H1 (cell line): Measurements from ENCODE around the gene NET1. TPM values are rescaled to one million over a fixed set of nuclear protein-coding genes. Genes with fewer than 3 reads are reported as not detected.

Source experiments
- CTCF ChIA-PET: fragments of 300-600 bp; sonication (Branson Sonifier 250); formaldehyde crosslinking; loops from one replicate; lab custom pipeline; 2021; ENCODE audit not compliant: partially characterized antibody; lab: Charles Lee
- POLR2A ChIA-PET: fragments of 300-600 bp; sonication (Branson Sonifier 250); formaldehyde crosslinking; loops from one replicate; lab custom pipeline; 2021; ENCODE audit warnings: inconsistent platforms; ENCODE audit not compliant: partially characterized antibody; lab: Charles Lee
- DNase-seq, 2 experiments: peaks; one replicate each; pipeline versions ENCODE4 v3.0.0 to v3.0.0-alpha.2; 2010 to 2022; ENCODE audit warnings: low spot score in 2 of 2, low read depth in 1 of 2, mixed read lengths in 1 of 2
- FAIRE-seq: peaks from 2 replicates; lab custom pipeline; 2011; peaks lifted over from hg19 to GRCh38; lab: Jason Lieb, UNC
- H2AFZ ChIP-seq: 2 replicates; pipeline ENCODE4 v1.8.1; 2012; ENCODE audit warnings: low read length, inconsistent platforms
- H2AK5ac ChIP-seq: 2 replicates; pipeline ENCODE4 v1.6.1; 2013; ENCODE audit warnings: low read depth, low read length
- H2BK120ac ChIP-seq: replicated peaks from 2 replicates; pipeline ENCODE3; 2013; ENCODE audit warnings: low read depth, low read length, inconsistent platforms
- H2BK12ac ChIP-seq: 2 replicates; pipeline ENCODE4 v1.6.1; 2013; ENCODE audit warnings: low read depth, low read length
- H2BK15ac ChIP-seq: 2 replicates; pipeline ENCODE4 v1.6.1; 2013; ENCODE audit warnings: low read length
- H2BK20ac ChIP-seq: 2 replicates; pipeline ENCODE4 v1.6.1; 2013; ENCODE audit warnings: low read length
- H2BK5ac ChIP-seq: 2 replicates; pipeline ENCODE4 v1.6.1; 2013; ENCODE audit warnings: low read depth, low read length
- H3K14ac ChIP-seq: 2 replicates; pipeline ENCODE4 v1.6.1; 2013; ENCODE audit warnings: inconsistent platforms; ENCODE audit not compliant: insufficient read length
- H3K18ac ChIP-seq: 2 replicates; pipeline ENCODE4 v1.6.1; 2013; ENCODE audit warnings: low read length; ENCODE audit errors: extremely low read depth
- H3K23ac ChIP-seq: 2 replicates; pipeline ENCODE4 v1.6.1; 2013; ENCODE audit warnings: inconsistent platforms; ENCODE audit not compliant: insufficient read length
- H3K23me2 ChIP-seq: 2 replicates; pipeline ENCODE4 v1.6.1; 2013; ENCODE audit warnings: low read depth, low read length
- H3K27ac ChIP-seq: 2 replicates; pipeline ENCODE4 v1.6.1; 2011; ENCODE audit warnings: low read depth, low read length, inconsistent platforms
- H3K27me3 ChIP-seq, 4 experiments: replicated peaks in 1 of 4; 1 replicate in 1 of 4; 2 replicates in 3 of 4; pipeline versions ENCODE4 v1.6.1 to v1.8.1; 2011 to 2013; ENCODE audit warnings: low read length in 3 of 4, mild to moderate bottlenecking in 3 of 4, inconsistent platforms in 2 of 4, mixed read lengths in 2 of 4, moderate library complexity in 1 of 4; ENCODE audit not compliant: control insufficient read depth in 3 of 4, insufficient read depth in 3 of 4; ENCODE audit errors: extremely low read depth in 1 of 4
- H3K36me3 ChIP-seq, 4 experiments: 2 replicates each; pipeline versions ENCODE4 v1.6.1 to v1.8.1; 2011 to 2013; ENCODE audit warnings: mild to moderate bottlenecking in 4 of 4, low read length in 3 of 4, moderate library complexity in 2 of 4, control low read depth in 1 of 4, inconsistent platforms in 1 of 4; ENCODE audit not compliant: insufficient read depth in 4 of 4, control insufficient read depth in 2 of 4
- H3K4ac ChIP-seq: replicated peaks from 2 replicates; pipeline ENCODE3; 2013; ENCODE audit warnings: low read length, low read depth, mixed read lengths, inconsistent platforms; ENCODE audit not compliant: insufficient read length
- H3K4me1 ChIP-seq, 4 experiments: replicated peaks in 1 of 4; 1 replicate in 1 of 4; 2 replicates in 3 of 4; pipeline versions ENCODE4 v1.6.1 to v1.8.1; 2011 to 2013; ENCODE audit warnings: low read length in 3 of 4, inconsistent platforms in 2 of 4, mixed read lengths in 1 of 4; ENCODE audit not compliant: insufficient read depth in 4 of 4, control insufficient read depth in 3 of 4
- H3K4me2 ChIP-seq, 2 experiments: 2 replicates each; pipeline versions ENCODE4 v1.6.1 to v1.8.1; 2011 to 2013; ENCODE audit warnings: low read depth in 2 of 2, low read length in 2 of 2, control low read depth in 1 of 2, inconsistent platforms in 1 of 2, mild to moderate bottlenecking in 1 of 2; ENCODE audit not compliant: insufficient read depth in 1 of 2
- H3K4me3 ChIP-seq, 4 experiments: fragments of 200-600, 300-600 bp in 1 of 4; sonication (generic), shearing (Covaris generic), sonication (Bioruptor Twin) in 1 of 4; 2 replicates each; pipeline versions ENCODE4 v1.5.1 to v1.8.1; 2011 to 2016; ENCODE audit warnings: low read length in 4 of 4, low read depth in 3 of 4, control low read depth in 2 of 4, inconsistent platforms in 2 of 4, mild to moderate bottlenecking in 2 of 4, mixed read lengths in 1 of 4, moderate library complexity in 1 of 4; ENCODE audit not compliant: insufficient read depth in 2 of 4; ENCODE audit errors: extremely low read depth in 1 of 4
- H3K56ac ChIP-seq: replicated peaks from 2 replicates; pipeline ENCODE3; 2013; ENCODE audit warnings: low read depth, mild to moderate bottlenecking, mixed read lengths, low read length, inconsistent platforms; ENCODE audit not compliant: insufficient read length
- H3K79me1 ChIP-seq: 2 replicates; pipeline ENCODE4 v1.6.1; 2013; ENCODE audit warnings: low read depth, low read length, control low read depth
- H3K79me2 ChIP-seq, 2 experiments: 2 replicates each; pipeline versions ENCODE4 v1.6.1 to v1.8.1; 2012 to 2013; ENCODE audit warnings: low read length in 2 of 2, mild to moderate bottlenecking in 2 of 2, inconsistent platforms in 1 of 2; ENCODE audit not compliant: insufficient read depth in 2 of 2, control insufficient read depth in 1 of 2
- H3K9ac ChIP-seq, 4 experiments: replicated peaks in 1 of 4; 1 replicate in 1 of 4; 2 replicates in 3 of 4; pipeline versions ENCODE4 v1.6.1 to v1.8.1; 2011 to 2013; ENCODE audit warnings: low read depth in 3 of 4, low read length in 3 of 4, control low read depth in 2 of 4, mild to moderate bottlenecking in 2 of 4, moderate library complexity in 2 of 4, inconsistent platforms in 1 of 4; ENCODE audit errors: extremely low read depth in 1 of 4
- H3K9me3 ChIP-seq, 2 experiments: 2 replicates each; pipeline versions ENCODE4 v1.6.1 to v1.8.1; 2012 to 2013; ENCODE audit warnings: mild to moderate bottlenecking in 2 of 2, moderate library complexity in 2 of 2, control low read depth in 1 of 2, inconsistent platforms in 1 of 2, low read depth in 1 of 2, low read length in 1 of 2, mixed read lengths in 1 of 2; ENCODE audit not compliant: insufficient read depth in 2 of 2
- H4K20me1 ChIP-seq, 2 experiments: replicated peaks in 1 of 2; 2 replicates each; pipeline versions ENCODE3 to v1.8.1; 2011 to 2013; ENCODE audit warnings: inconsistent platforms in 2 of 2, low read length in 2 of 2, mild to moderate bottlenecking in 1 of 2; ENCODE audit not compliant: insufficient read depth in 2 of 2, control insufficient read depth in 1 of 2
- H4K5ac ChIP-seq: 2 replicates; pipeline ENCODE4 v1.6.1; 2013; ENCODE audit warnings: low read length, low read depth, mixed read lengths, inconsistent platforms; ENCODE audit not compliant: insufficient read length
- H4K8ac ChIP-seq: 2 replicates; pipeline ENCODE4 v1.8.0; 2013; ENCODE audit warnings: mild to moderate bottlenecking, moderate library complexity, low read length, inconsistent platforms; ENCODE audit not compliant: insufficient read depth; ENCODE audit errors: extremely low read depth
- H4K91ac ChIP-seq: replicated peaks from 2 replicates; pipeline ENCODE3; 2013; ENCODE audit warnings: low read length, mixed read lengths, inconsistent platforms; ENCODE audit not compliant: insufficient read length
- BCL11A ChIP-seq, 2 experiments: IDR thresholded peaks; one replicate each; pipeline ENCODE4 v1.6.1; 2011; ENCODE audit warnings: low read depth in 2 of 2, low read length in 2 of 2, mild to moderate bottlenecking in 2 of 2
- CEBPB ChIP-seq: IDR thresholded peaks from 2 replicates; pipeline ENCODE4 v1.6.1; 2012; ENCODE audit warnings: low read depth, low read length
- HDAC2 ChIP-seq, 2 experiments: fragments of 300-600 bp in 1 of 2; sonication (generic) in 1 of 2; IDR thresholded peaks; 2 replicates each; pipeline ENCODE4 v1.6.1; 2011 to 2012; ENCODE audit warnings: low read depth in 2 of 2, low read length in 2 of 2, mild to moderate bottlenecking in 2 of 2, moderate library complexity in 2 of 2, borderline replicate concordance in 1 of 2, inconsistent platforms in 1 of 2
- WGBS, 2 experiments: shearing (Covaris generic) in 1 of 2; methylation state at CpG; one replicate each; pipeline versions ENCODE4 v1.1.6 to v1.1.7; 2013 to 2015; ENCODE audit warnings: low lambda C conversion rate in 2 of 2, mixed read lengths in 2 of 2, inconsistent platforms in 1 of 2, low coverage in 1 of 2, missing lambda C conversion rate in 1 of 2; ENCODE audit not compliant: insufficient replicate concordance in 2 of 2, insufficient coverage in 1 of 2, insufficient read length in 1 of 2; ENCODE audit errors: extremely low coverage in 1 of 2, missing lambda C conversion rate in 1 of 2; 5-methylcytosine and 5-hydroxymethylcytosine counted together
- polyA plus RNA-seq, 7 experiments: library from polyadenylated mRNA; depleted of rRNA in 3 of 7; stranded (reverse) in 5 of 7; unstranded in 2 of 7; fragments of >200 nt in 5 of 7; fragments of 200-250 nt in 2 of 7; gene quantifications; 1 replicate in 5 of 7; 2 replicates in 1 of 7; 4 replicates in 1 of 7; pipeline versions ENCODE4 v1.2.1 to v1.2.3, GENCODE V29; 2011 to 2013; ENCODE audit warnings: missing spikeins in 2 of 7, mixed read lengths in 2 of 7
- total RNA-seq: library from RNA; stranded (reverse); fragmentation: NEBNext Ultra II Directional; extraction: Animal tissue kit (Norgen Biotek cat#: 25700); gene quantifications from 2 replicates; pipeline ENCODE4 v1.2.1, GENCODE V29; 2021

The NET1 gene
- total and polyA plus RNA-seq, 2 of the 8 experiments (the other 6 are each of a cell fraction or from before 2014, with no cell fraction given), result 21.5 to 117 TPM

DNA sequence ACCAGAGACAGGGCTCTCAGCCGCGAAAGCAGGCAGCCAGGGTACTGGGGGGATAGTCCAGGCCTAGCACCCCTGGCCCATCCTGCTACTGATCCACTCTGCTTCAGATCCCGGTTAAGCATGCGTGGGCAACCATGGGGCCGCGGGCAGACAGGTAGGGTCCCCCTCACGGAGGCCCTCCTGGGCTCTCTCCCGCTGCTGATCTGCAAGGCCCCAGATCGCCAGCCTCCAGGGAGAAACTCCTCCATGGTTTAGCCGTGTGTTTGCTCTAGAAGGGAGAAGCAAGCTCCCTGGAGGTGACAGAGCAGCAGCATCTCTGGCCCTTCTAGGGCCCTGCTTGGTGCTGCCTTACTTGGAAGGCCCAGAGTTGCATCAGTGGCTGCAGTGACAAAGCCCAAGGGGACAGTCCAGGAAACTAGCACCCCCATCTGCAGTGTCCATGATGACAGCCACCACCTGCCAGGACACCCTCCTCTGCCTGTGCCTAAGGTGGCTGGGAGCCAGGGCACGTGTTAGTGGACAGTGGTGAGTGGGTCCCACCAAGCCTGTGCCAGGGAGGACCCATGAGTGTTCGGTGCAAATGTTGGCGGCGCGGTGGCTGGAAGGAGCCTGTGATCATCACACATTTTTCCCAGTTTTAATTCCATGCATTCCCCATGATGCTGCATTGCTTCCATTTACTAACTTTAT lies 57.9 kb downstream of the NET1 start:
- no peak overlapping the region for H3K27ac ChIP-seq
- no peak overlapping the region for H3K56ac ChIP-seq
- H3K4me3 ChIP-seq, result no peak overlapping the region
- H3K79me2 ChIP-seq, result no peaks in the 10 kb centered on the region
- H3K18ac ChIP-seq, result no peak overlapping the region; the same call in 1 of the 2 replicates
- H4K20me1 ChIP-seq, result no peaks in the 10 kb centered on the region
- no peak overlapping the region for H3K14ac ChIP-seq
- H3K79me1 ChIP-seq, result no peaks in the 10 kb centered on the region
- H3K9ac ChIP-seq, result no peak overlapping the region
- H2AK5ac ChIP-seq, result peak overlapping the region; percentile 82; the same call in 1 of the 2 replicates
- no peak overlapping the region; the same call in 1 of the 2 replicates for H4K8ac ChIP-seq
- H3K23ac ChIP-seq, result no peak overlapping the region
- peak overlapping the region; percentile 72; the same call in 1 of the 2 replicates for H2BK15ac ChIP-seq
- DNase-seq (no peak), FAIRE-seq (no peak)
- peak overlapping the region; percentile 53; the same call in 1 of the 2 replicates for H2BK20ac ChIP-seq
- H3K4me1 ChIP-seq, result peaks cover 8 to 18% (median 14%) of the 10 kb centered on the region in 4 experiments
- no peak overlapping the region for H3K4ac ChIP-seq
- peaks cover 5% of the 10 kb centered on the region; the same call in 1 of the 2 replicates for H3K23me2 ChIP-seq
- peak overlapping the region; percentile 60; the same call in 1 of the 2 replicates for H2BK12ac ChIP-seq
- peaks cover 20 to 22% of the 10 kb centered on the region in 2 experiments for H3K9me3 ChIP-seq
- H3K27me3 ChIP-seq, result peaks cover 0 to 4% (median 0%) of the 10 kb centered on the region in 4 experiments; a peak in 1 of 7 replicates
- POLR2A ChIA-PET, result interaction anchor here (1.4 kb wide), 1 partner anchor 23 kb away, joined by 3 read pairs; no protein-coding TSS in a partner anchor
- CTCF ChIA-PET, result no interaction called here
- peak overlapping the region; percentile 97 for H4K91ac ChIP-seq
- H4K5ac ChIP-seq, result no peak overlapping the region
- peak overlapping the region; percentile 81; the same call in 1 of the 2 replicates for H2BK5ac ChIP-seq
- TF ChIP-seq BCL11A (IDR thresholded peaks at IDR 0.05; ENCODE audit: low read depth in 2 of 2, low read length in 2 of 2) (no peak), CEBPB (no peak), HDAC2 (IDR thresholded peaks at IDR 0.05; ENCODE audit: borderline replicate concordance in 1 of 2, low read depth in 2 of 2, low read length in 2 of 2) (no peak)
- H2BK120ac ChIP-seq, result no peak overlapping the region
- 91% methylated on average over 15 of the region's 15 CpGs; no CpG with 5 or more reads in 1 of the 2 experiments for WGBS, 2 experiments
- H2AFZ ChIP-seq, result no peak overlapping the region
- H3K4me2 ChIP-seq, result no peak overlapping the region
- no peaks in the 10 kb centered on the region; a peak in 1 of 8 replicates for H3K36me3 ChIP-seq
